ENCODE data around the gene RBFOX2.

- TF ChIP-seq CTCF (IDR thresholded peaks at IDR 0.05; ENCODE audit: low read depth, low read length) (no peak), EZH2phosphoT487 (IDR thresholded peaks at IDR 0.05; ENCODE audit: low read depth) (no peak)
Measured at GRCh38 chr22:35781898-35782297, 246.7 kb downstream of the RBFOX2 start.

All from OCI-LY3 (cell line).